Mesothelial cell of epicardium (in vitro differentiated cells): ENCODE results near the gene RPP30. TPM values are rescaled to one million over a fixed set of nuclear protein-coding genes. Genes with fewer than 3 reads are reported as not detected.

Source experiments
- DNase-seq, 2 experiments: peaks; one replicate each; pipeline ENCODE4 v3.0.0; 2021; ENCODE audit warnings: low spot score in 2 of 2; ENCODE audit not compliant: unreplicated experiment in 2 of 2
- H3K27ac Mint-ChIP-seq: 2 replicates; pipeline ENCODE4 v1.8.0; 2021; ENCODE audit warnings: mixed read lengths
- H3K27me3 Mint-ChIP-seq: 2 replicates; pipeline ENCODE4 v1.8.0; 2021; ENCODE audit warnings: low read depth, mixed read lengths
- H3K36me3 Mint-ChIP-seq: 2 replicates; pipeline ENCODE4 v1.8.0; 2021; ENCODE audit warnings: mixed read lengths
- H3K4me1 Mint-ChIP-seq: 2 replicates; pipeline ENCODE4 v1.8.0; 2021; ENCODE audit warnings: mixed read lengths
- H3K4me3 Mint-ChIP-seq: 2 replicates; pipeline ENCODE4 v1.8.0; 2021; ENCODE audit warnings: mild to moderate bottlenecking, moderate library complexity, mixed read lengths
- H3K9me3 Mint-ChIP-seq: 2 replicates; pipeline ENCODE4 v1.8.0; 2021; ENCODE audit warnings: mixed read lengths
- CTCF ChIP-seq: fragments of 200-600 bp; sonication (generic); IDR thresholded peaks from one replicate; pipeline ENCODE4 v1.5.0; 2021; ENCODE audit warnings: antibody characterized with exemption; ENCODE audit not compliant: unreplicated experiment
- total RNA-seq: library from RNA; stranded (reverse); gene quantifications from 3 replicates; pipeline ENCODE4 v1.2.1, GENCODE V29; 2021

The RPP30 gene
- total RNA-seq, 1 donor from 2014 or later: 35.4 TPM

- TF ChIP-seq CTCF: no peak
- Mint-ChIP-seq H3K4me1 (peaks cover 3% of the 10 kb centered on the region), H3K27ac (no peak overlapping the region), H3K9me3 (no peaks in the 10 kb centered on the region), H3K36me3 (no peaks in the 10 kb centered on the region), H3K27me3 (peaks cover 76% of the 10 kb centered on the region), H3K4me3 (no peak overlapping the region)
- DNase-seq: no peak
Observed at GRCh38 chr10:90859321-90859751, 12.4 kb upstream of the RPP30 start.

GRCh38 chr10:90860790-90861189 is 11.0 kb upstream of the RPP30 start:
- Mint-ChIP-seq H3K27ac (no peak overlapping the region), H3K4me1 (peaks cover 3% of the 10 kb centered on the region), H3K4me3 (no peak overlapping the region), H3K9me3 (no peaks in the 10 kb centered on the region), H3K27me3 (peaks cover 68% of the 10 kb centered on the region), H3K36me3 (no peaks in the 10 kb centered on the region)
- DNase-seq: no peak
- TF ChIP-seq CTCF: no peak

- H3K36me3 Mint-ChIP-seq: no peaks in the 10 kb centered on the region
- TF ChIP-seq CTCF: peak; percentile 81
- H3K4me3 Mint-ChIP-seq: no peak overlapping the region
- DNase-seq: no peak
- H3K27me3 Mint-ChIP-seq: peaks cover 58% of the 10 kb centered on the region
- H3K9me3 Mint-ChIP-seq: no peaks in the 10 kb centered on the region
- H3K4me1 Mint-ChIP-seq: no peaks in the 10 kb centered on the region
- no peak overlapping the region for H3K27ac Mint-ChIP-seq
Observed at GRCh38 chr10:90862908-90863514, 8.8 kb upstream of the RPP30 start.

GRCh38 chr10:90865401-90865800 is 6.4 kb upstream of the RPP30 start:
- Mint-ChIP-seq H3K27ac (no peak overlapping the region), H3K9me3 (peaks cover 10% of the 10 kb centered on the region), H3K27me3 (peaks cover 47% of the 10 kb centered on the region), H3K4me1 (no peaks in the 10 kb centered on the region), H3K4me3 (no peak overlapping the region), H3K36me3 (peaks cover 4% of the 10 kb centered on the region)
- peak; percentile 28 for TF ChIP-seq CTCF
- DNase-seq: no peak

GRCh38 chr10:90866050-90866598 is 5.7 kb upstream of the RPP30 start:
- Mint-ChIP-seq H3K27me3 (peaks cover 42% of the 10 kb centered on the region), H3K27ac (no peak overlapping the region)

More at GRCh38 chr10:90866050-90866598, 5.7 kb upstream of the RPP30 start:
- Mint-ChIP-seq H3K4me3 (no peak overlapping the region), H3K36me3 (peaks cover 4% of the 10 kb centered on the region), H3K4me1 (peaks cover 3% of the 10 kb centered on the region), H3K9me3 (peaks cover 10% of the 10 kb centered on the region)
- no peak for DNase-seq
- no peak for TF ChIP-seq CTCF
